ENCODE results near the gene SYTL4.

Gene SYTL4

DNA sequence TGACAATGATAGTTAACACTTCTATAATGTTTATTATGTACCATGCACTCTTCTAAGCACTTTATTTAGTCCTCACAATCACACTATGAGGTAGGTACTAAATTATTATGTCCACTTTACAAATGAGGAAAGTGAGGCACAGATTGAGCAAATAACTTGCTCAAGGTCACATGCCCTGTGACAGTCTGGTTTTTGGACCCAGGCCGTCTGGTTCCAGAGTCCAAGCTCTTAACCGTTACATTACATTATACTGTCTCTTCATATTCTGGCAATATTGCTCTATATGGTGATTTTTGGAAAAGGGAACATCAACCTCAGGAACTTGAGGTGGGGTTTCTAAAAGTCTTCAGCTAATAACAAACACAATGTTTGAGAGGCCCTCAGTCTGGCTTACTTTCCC lies 12.8 kb downstream of the SYTL4 start:
- H3K27ac ChIP-seq (ENCODE audit: insufficient read depth in 1 of 2, low read depth in 1 of 2, low read length in 2 of 2, poor library complexity in 1 of 2, severe bottlenecking in 2 of 2): no peak overlapping the region
- peaks cover 0 to 3% (median 0%) of the 10 kb centered on the region in 4 experiments for H3K4me1 ChIP-seq (ENCODE audit: control extremely low read depth in 1 of 4, control insufficient read depth in 4 of 4, insufficient read depth in 4 of 4, low read length in 3 of 4)
- no peak overlapping the region for H3K4me3 ChIP-seq (ENCODE audit: control insufficient read depth in 1 of 7, extremely low read depth in 1 of 7, insufficient read depth in 4 of 7, low read depth in 2 of 7, low read length in 6 of 7)
- no peaks in the 10 kb centered on the region for H3K27me3 ChIP-seq (replicated peaks in 2 of 5; ENCODE audit: control insufficient read depth in 4 of 5, insufficient read depth in 5 of 5, low read length in 4 of 5)
- CTCF ChIA-PET: interaction anchor here (0.9 to 2.9 kb wide), 3 partner anchors 8 to 48 kb away, joined by 3 to 9 read pairs (median 3); partner anchors contain the start of gene SYTL4
- DNase-seq: no peak
- WGBS (ENCODE audit: insufficient coverage): no CpG with 5 or more reads among the region's 2 CpGs
- POLR2A ChIA-PET: no interaction called here
- H3K36me3 ChIP-seq (ENCODE audit: control insufficient read depth in 4 of 4, insufficient read depth in 4 of 4, low read length in 3 of 4): no peaks in the 10 kb centered on the region
- H3K9me3 ChIP-seq (ENCODE audit: control extremely low read depth in 1 of 5, control insufficient read depth in 4 of 5, insufficient read depth in 2 of 5, low read depth in 1 of 5, low read length in 4 of 5): no peaks in the 10 kb centered on the region

DNA sequence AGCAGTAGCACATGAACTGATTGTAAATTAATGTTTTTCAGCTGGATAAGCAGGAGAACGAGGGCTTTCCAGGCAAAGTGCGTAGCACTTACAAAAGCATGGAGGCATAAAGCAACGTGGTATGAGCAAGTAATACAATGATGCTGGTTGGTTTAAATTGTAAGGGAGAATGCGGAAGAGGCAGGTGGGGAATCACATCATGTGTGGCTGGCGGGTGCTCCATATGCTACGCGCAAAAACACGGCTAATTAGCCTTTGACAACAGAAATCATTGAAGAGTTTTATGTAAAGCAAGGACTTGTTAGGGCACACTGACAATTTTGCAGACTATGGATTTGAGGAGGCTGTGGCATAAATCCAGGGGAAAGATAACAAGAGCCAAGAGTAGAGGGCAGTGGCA lies 14.6 kb downstream of the SYTL4 start:
- peaks cover 0 to 3% (median 0%) of the 10 kb centered on the region in 4 experiments for H3K4me1 ChIP-seq (ENCODE audit: control extremely low read depth in 1 of 4, control insufficient read depth in 4 of 4, insufficient read depth in 4 of 4, low read length in 3 of 4)
- H3K36me3 ChIP-seq (ENCODE audit: control insufficient read depth in 4 of 4, insufficient read depth in 4 of 4, low read length in 3 of 4): no peaks in the 10 kb centered on the region
- 88% methylated on average over 8 of the region's 8 CpGs for WGBS (ENCODE audit: insufficient coverage)
- no peaks in the 10 kb centered on the region for H3K9me3 ChIP-seq (ENCODE audit: control extremely low read depth in 1 of 5, control insufficient read depth in 4 of 5, insufficient read depth in 2 of 5, low read depth in 1 of 5, low read length in 4 of 5)
- H3K4me3 ChIP-seq (ENCODE audit: control insufficient read depth in 1 of 7, extremely low read depth in 1 of 7, insufficient read depth in 4 of 7, low read depth in 2 of 7, low read length in 6 of 7): no peak overlapping the region
- ChIA-PET CTCF (interaction anchor here (0.8 to 1.5 kb wide), 3 partner anchors 15 to 32 kb away, joined by 3 to 5 read pairs (median 3); no protein-coding TSS in a partner anchor), POLR2A (no interaction called here)
- no peaks in the 10 kb centered on the region for H3K27me3 ChIP-seq (replicated peaks in 2 of 5; ENCODE audit: control insufficient read depth in 4 of 5, insufficient read depth in 5 of 5, low read length in 4 of 5)
- no peak overlapping the region for H3K27ac ChIP-seq (ENCODE audit: insufficient read depth in 1 of 2, low read depth in 1 of 2, low read length in 2 of 2, poor library complexity in 1 of 2, severe bottlenecking in 2 of 2)
- DNase-seq: no peak

DNA sequence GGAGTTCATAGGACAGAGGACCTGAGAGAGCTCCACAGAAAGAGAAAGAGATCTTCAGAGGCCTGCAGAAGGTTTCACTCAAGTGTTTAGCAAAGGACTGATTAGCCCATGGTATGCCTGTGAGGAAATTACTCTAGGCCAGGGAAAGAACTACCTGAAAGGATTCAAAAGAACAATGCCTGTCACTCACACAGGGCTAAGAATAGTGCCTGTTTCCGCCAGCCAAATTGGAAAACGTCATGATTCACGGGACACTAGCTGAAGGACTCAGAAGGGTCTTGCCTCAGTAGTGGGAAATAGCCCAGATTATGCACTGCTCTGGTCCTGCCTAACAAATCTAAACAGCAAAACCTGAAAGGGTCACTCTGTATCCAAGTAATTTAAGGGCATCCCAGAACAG lies 21.1 kb downstream of the SYTL4 start:
- no peak for DNase-seq
- Histone ChIP-seq H3K4me1 (ENCODE audit: control extremely low read depth in 1 of 4, control insufficient read depth in 4 of 4, insufficient read depth in 4 of 4, low read length in 3 of 4) (no peaks in the 10 kb centered on the region), H3K27me3 (replicated peaks in 2 of 5; ENCODE audit: control insufficient read depth in 4 of 5, insufficient read depth in 5 of 5, low read length in 4 of 5) (no peaks in the 10 kb centered on the region), H3K9me3 (ENCODE audit: control extremely low read depth in 1 of 5, control insufficient read depth in 4 of 5, insufficient read depth in 2 of 5, low read depth in 1 of 5, low read length in 4 of 5) (no peaks in the 10 kb centered on the region), H3K36me3 (ENCODE audit: control insufficient read depth in 4 of 4, insufficient read depth in 4 of 4, low read length in 3 of 4) (no peaks in the 10 kb centered on the region), H3K4me3 (ENCODE audit: control insufficient read depth in 1 of 7, extremely low read depth in 1 of 7, insufficient read depth in 4 of 7, low read depth in 2 of 7, low read length in 6 of 7) (no peak overlapping the region), H3K27ac (ENCODE audit: insufficient read depth in 1 of 2, low read depth in 1 of 2, low read length in 2 of 2, poor library complexity in 1 of 2, severe bottlenecking in 2 of 2) (no peak overlapping the region)
- WGBS (ENCODE audit: insufficient coverage): 80% methylated on average over 1 of the region's 3 CpGs
- POLR2A ChIA-PET: no interaction called here
- CTCF ChIA-PET: interaction anchor here (0.7 to 1.3 kb wide), 3 partner anchors 9 to 19 kb away, joined by 3 to 4 read pairs (median 3); no protein-coding TSS in a partner anchor

DNA sequence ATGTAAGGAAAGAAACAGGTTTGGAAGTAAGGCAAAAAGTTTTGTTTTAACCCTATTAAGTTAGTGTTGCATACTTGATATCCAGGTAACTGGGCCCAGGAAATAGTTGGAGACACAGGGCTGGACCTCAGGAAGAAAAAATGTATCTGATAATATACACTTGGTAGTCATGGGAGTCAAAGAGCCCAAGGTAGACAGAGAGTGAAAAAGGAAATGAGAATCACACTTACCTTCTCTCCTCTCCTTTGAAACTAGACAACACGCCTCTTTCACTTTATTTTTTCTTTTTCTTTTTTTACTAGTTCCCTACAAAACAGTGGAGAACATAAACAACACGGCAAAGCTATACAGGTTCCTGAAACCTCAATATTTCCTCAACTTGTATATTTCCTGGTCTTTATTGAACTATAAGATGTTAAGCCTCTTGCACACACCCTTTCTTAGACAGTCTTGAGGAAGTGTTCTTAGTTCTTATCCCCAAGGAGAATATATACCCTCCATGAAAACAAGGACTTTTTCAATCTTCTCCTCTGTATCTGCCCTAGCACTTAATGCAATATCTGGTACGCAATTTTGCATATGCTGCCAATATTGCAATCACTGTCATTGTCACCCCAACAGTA lies 27.2 kb downstream of the SYTL4 start:
- no peak overlapping the region for H3K4me3 ChIP-seq (ENCODE audit: control insufficient read depth in 1 of 7, extremely low read depth in 1 of 7, insufficient read depth in 4 of 7, low read depth in 2 of 7, low read length in 6 of 7)
- ChIA-PET POLR2A (no interaction called here), CTCF (no interaction called here)
- no peak for DNase-seq
- H3K4me1 ChIP-seq (ENCODE audit: control extremely low read depth in 1 of 4, control insufficient read depth in 4 of 4, insufficient read depth in 4 of 4, low read length in 3 of 4): peaks cover 0 to 1% (median 0%) of the 10 kb centered on the region in 4 experiments
- H3K27me3 ChIP-seq (replicated peaks in 2 of 5; ENCODE audit: control insufficient read depth in 4 of 5, insufficient read depth in 5 of 5, low read length in 4 of 5): no peaks in the 10 kb centered on the region
- H3K9me3 ChIP-seq (ENCODE audit: control extremely low read depth in 1 of 5, control insufficient read depth in 4 of 5, insufficient read depth in 2 of 5, low read depth in 1 of 5, low read length in 4 of 5): no peaks in the 10 kb centered on the region
- 0% methylated on average over 1 of the region's 3 CpGs for WGBS (ENCODE audit: insufficient coverage)
- peaks cover 0 to 8% (median 2%) of the 10 kb centered on the region in 4 experiments for H3K36me3 ChIP-seq (ENCODE audit: control insufficient read depth in 4 of 4, insufficient read depth in 4 of 4, low read length in 3 of 4)
- H3K27ac ChIP-seq (ENCODE audit: insufficient read depth in 1 of 2, low read depth in 1 of 2, low read length in 2 of 2, poor library complexity in 1 of 2, severe bottlenecking in 2 of 2): no peak overlapping the region

DNA sequence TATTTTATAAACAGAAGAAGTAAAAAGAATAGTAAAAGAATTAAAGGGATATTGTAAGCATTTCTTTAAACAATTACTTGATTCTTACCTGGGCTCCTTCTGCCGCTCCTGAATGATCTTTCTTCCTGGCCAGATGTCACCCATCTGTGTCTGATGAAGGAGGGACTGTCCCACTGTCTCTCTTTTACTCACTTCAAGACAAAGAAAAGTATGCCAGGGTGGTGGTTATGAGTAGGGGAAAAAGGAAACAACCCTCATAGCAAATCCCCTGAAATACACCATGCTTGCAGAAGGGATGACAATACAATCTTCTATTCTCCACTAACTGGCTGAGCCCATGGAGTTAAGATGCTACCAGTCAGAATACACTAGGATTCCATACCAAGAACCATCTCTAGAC lies 31.1 kb downstream of the SYTL4 start:
- Histone ChIP-seq H3K4me1 (ENCODE audit: control extremely low read depth in 1 of 4, control insufficient read depth in 4 of 4, insufficient read depth in 4 of 4, low read length in 3 of 4) (peaks cover 0 to 9% (median 2%) of the 10 kb centered on the region in 4 experiments), H3K27ac (ENCODE audit: insufficient read depth in 1 of 2, low read depth in 1 of 2, low read length in 2 of 2, poor library complexity in 1 of 2, severe bottlenecking in 2 of 2) (no peak overlapping the region), H3K4me3 (ENCODE audit: control insufficient read depth in 1 of 7, extremely low read depth in 1 of 7, insufficient read depth in 4 of 7, low read depth in 2 of 7, low read length in 6 of 7) (no peak overlapping the region), H3K27me3 (replicated peaks in 2 of 5; ENCODE audit: control insufficient read depth in 4 of 5, insufficient read depth in 5 of 5, low read length in 4 of 5) (no peaks in the 10 kb centered on the region), H3K36me3 (ENCODE audit: control insufficient read depth in 4 of 4, insufficient read depth in 4 of 4, low read length in 3 of 4) (peaks cover 0 to 8% (median 2%) of the 10 kb centered on the region in 4 experiments), H3K9me3 (ENCODE audit: control extremely low read depth in 1 of 5, control insufficient read depth in 4 of 5, insufficient read depth in 2 of 5, low read depth in 1 of 5, low read length in 4 of 5) (no peaks in the 10 kb centered on the region)
- no peak for DNase-seq
- ChIA-PET POLR2A (no interaction called here), CTCF (no interaction called here)
- no CpG with 5 or more reads among the region's 1 CpG for WGBS (ENCODE audit: insufficient coverage)

DNA sequence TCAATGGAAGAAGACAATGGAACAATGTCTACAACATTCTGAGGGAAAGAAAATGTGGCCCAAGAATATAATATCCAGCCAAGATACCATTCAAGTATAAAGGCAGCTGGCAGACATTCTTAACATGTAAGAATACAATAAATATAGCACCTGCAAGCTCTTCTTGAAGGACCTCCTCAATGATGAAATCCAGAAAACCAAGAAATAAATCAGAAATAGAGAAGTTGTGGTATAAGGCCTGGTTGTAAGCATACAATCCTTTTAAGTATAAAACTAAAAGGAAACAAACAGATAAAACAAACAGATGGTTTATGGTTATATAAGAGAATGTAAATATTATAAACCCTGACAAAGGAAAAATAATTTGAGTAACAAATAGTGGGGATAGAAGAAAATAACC lies 33.4 kb downstream of the SYTL4 start:
- no peaks in the 10 kb centered on the region for H3K9me3 ChIP-seq (ENCODE audit: control extremely low read depth in 1 of 5, control insufficient read depth in 4 of 5, insufficient read depth in 2 of 5, low read depth in 1 of 5, low read length in 4 of 5)
- CTCF ChIA-PET: no interaction called here
- H3K27me3 ChIP-seq (replicated peaks in 2 of 5; ENCODE audit: control insufficient read depth in 4 of 5, insufficient read depth in 5 of 5, low read length in 4 of 5): no peaks in the 10 kb centered on the region
- peaks cover 0 to 8% (median 2%) of the 10 kb centered on the region in 4 experiments for H3K36me3 ChIP-seq (ENCODE audit: control insufficient read depth in 4 of 4, insufficient read depth in 4 of 4, low read length in 3 of 4)
- POLR2A ChIA-PET: no interaction called here
- H3K4me1 ChIP-seq (ENCODE audit: control extremely low read depth in 1 of 4, control insufficient read depth in 4 of 4, insufficient read depth in 4 of 4, low read length in 3 of 4): peaks cover 0 to 17% (median 3%) of the 10 kb centered on the region in 4 experiments
- DNase-seq: peak; percentile 25 to 88 (median 75)
- H3K4me3 ChIP-seq (ENCODE audit: control insufficient read depth in 1 of 7, extremely low read depth in 1 of 7, insufficient read depth in 4 of 7, low read depth in 2 of 7, low read length in 6 of 7): no peak overlapping the region
- H3K27ac ChIP-seq (ENCODE audit: insufficient read depth in 1 of 2, low read depth in 1 of 2, low read length in 2 of 2, poor library complexity in 1 of 2, severe bottlenecking in 2 of 2): no peak overlapping the region

DNA sequence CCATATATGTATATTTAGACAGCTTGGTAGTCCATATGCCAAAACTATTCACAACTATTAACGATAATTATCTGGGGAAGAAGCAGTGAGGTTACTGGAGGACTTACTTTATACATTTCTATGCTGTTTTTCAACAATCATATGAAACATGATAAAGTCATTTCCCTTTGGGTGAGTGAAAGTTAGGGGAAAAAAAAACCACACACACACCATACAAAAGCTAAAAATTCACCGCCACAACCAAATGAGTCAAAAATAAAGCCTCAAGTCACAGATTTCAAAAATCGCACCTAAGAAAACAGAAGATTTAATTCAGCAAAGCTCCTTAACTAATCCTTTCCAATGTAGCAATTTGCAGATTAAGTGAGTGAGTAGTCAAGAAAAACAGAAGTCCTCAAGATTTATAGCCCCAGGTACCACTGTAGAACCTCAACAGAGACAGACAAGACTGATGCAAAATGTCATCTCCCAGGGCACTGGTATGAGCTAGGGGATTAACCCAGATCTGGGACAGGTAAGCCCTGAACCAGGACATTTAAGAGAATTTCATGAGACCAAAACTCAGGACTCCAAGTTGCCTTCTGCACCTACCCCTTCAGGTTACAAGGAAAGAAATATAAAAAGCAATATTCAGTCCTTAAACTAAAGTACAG lies 35.1 kb downstream of the SYTL4 start:
- Histone ChIP-seq H3K4me1 (ENCODE audit: control extremely low read depth in 1 of 4, control insufficient read depth in 4 of 4, insufficient read depth in 4 of 4, low read length in 3 of 4) (peaks cover 0 to 17% (median 3%) of the 10 kb centered on the region in 4 experiments), H3K27ac (ENCODE audit: insufficient read depth in 1 of 2, low read depth in 1 of 2, low read length in 2 of 2, poor library complexity in 1 of 2, severe bottlenecking in 2 of 2) (no peak overlapping the region), H3K9me3 (ENCODE audit: control extremely low read depth in 1 of 5, control insufficient read depth in 4 of 5, insufficient read depth in 2 of 5, low read depth in 1 of 5, low read length in 4 of 5) (no peaks in the 10 kb centered on the region), H3K36me3 (ENCODE audit: control insufficient read depth in 4 of 4, insufficient read depth in 4 of 4, low read length in 3 of 4) (peaks cover 0 to 7% (median 2%) of the 10 kb centered on the region in 4 experiments), H3K4me3 (ENCODE audit: control insufficient read depth in 1 of 7, extremely low read depth in 1 of 7, insufficient read depth in 4 of 7, low read depth in 2 of 7, low read length in 6 of 7) (no peak overlapping the region), H3K27me3 (replicated peaks in 2 of 5; ENCODE audit: control insufficient read depth in 4 of 5, insufficient read depth in 5 of 5, low read length in 4 of 5) (no peaks in the 10 kb centered on the region)
- WGBS (ENCODE audit: insufficient coverage): no CpG with 5 or more reads among the region's 3 CpGs
- ChIA-PET POLR2A (no interaction called here), CTCF (interaction anchor here (1.6 kb wide), 1 partner anchor 71 kb away, joined by 5 read pairs; no protein-coding TSS in a partner anchor)
- DNase-seq: peak in 1 of 3 donors; percentile 22
